T-cell (primary cell): ENCODE data around the gene GXYLT2. TPM values are rescaled to one million over a fixed set of nuclear protein-coding genes. Genes with fewer than 3 reads are reported as not detected.

ENCODE experiments used
- ATAC-seq, 4 experiments: fragments of 200-7000 bp in 3 of 4; fragments of 150-1000 bp in 1 of 4; cut with Tn5 transposase; replicated peaks in 1 of 4; 1 replicate in 3 of 4; 2 replicates in 1 of 4; pipeline ENCODE4 v1.10.0; 2021; ENCODE audit warnings: moderate library complexity in 3 of 4, mild to moderate bottlenecking in 2 of 4, moderate number of reproducible peaks in 1 of 4
- CTCF ChIA-PET, 2 donors: fragments of 300-600 bp; sonication (Branson Sonifier 250); formaldehyde crosslinking; loops; one replicate each; lab custom pipeline; 2022; ENCODE audit warnings: antibody characterized with exemption in 2 of 2; lab: Charles Lee
- POLR2A ChIA-PET, 2 donors: fragments of 300-600 bp; sonication (Branson Sonifier 250); formaldehyde crosslinking; loops; one replicate each; lab custom pipeline; 2022; ENCODE audit warnings: antibody characterized with exemption in 2 of 2; lab: Charles Lee
- DNase-seq, 35 experiments: peaks; one replicate each; pipeline versions ENCODE4 v3.0.0 to v3.0.0-alpha.2; 2013 to 2023
- H3K27ac ChIP-seq: one replicate; pipeline ENCODE4 v1.5.1; 2013; ENCODE audit warnings: low read length
- H3K27me3 ChIP-seq, 2 experiments: replicated peaks in 1 of 2; 1 replicate in 1 of 2; 2 replicates in 1 of 2; pipeline versions ENCODE4 v1.6.1 to v1.7.0; 2013; ENCODE audit warnings: low read length in 1 of 2, mixed read lengths in 1 of 2; ENCODE audit not compliant: control insufficient read depth in 2 of 2, insufficient read depth in 2 of 2; ENCODE audit errors: extremely low read depth in 1 of 2
- H3K36me3 ChIP-seq, 2 donors: 1 replicate in 1 of 2; 2 replicates in 1 of 2; pipeline versions ENCODE4 v1.6.1 to v1.7.0; 2013; ENCODE audit warnings: low read length in 1 of 2; ENCODE audit not compliant: control insufficient read depth in 2 of 2, insufficient read depth in 1 of 2; ENCODE audit errors: extremely low read depth in 1 of 2
- H3K4me1 ChIP-seq, 2 experiments: 1 replicate in 1 of 2; 2 replicates in 1 of 2; pipeline versions ENCODE4 v1.6.1 to v1.7.0; 2013; ENCODE audit warnings: low read length in 2 of 2, mixed read lengths in 1 of 2; ENCODE audit not compliant: insufficient read depth in 2 of 2, control insufficient read depth in 1 of 2; ENCODE audit errors: extremely low read depth in 1 of 2
- H3K4me3 ChIP-seq, 2 donors: 1 replicate in 1 of 2; 2 replicates in 1 of 2; pipeline versions ENCODE4 v1.5.1 to v1.7.0; 2013; ENCODE audit warnings: mild to moderate bottlenecking in 2 of 2, low read length in 1 of 2, moderate library complexity in 1 of 2; ENCODE audit not compliant: control insufficient read depth in 1 of 2; ENCODE audit errors: extremely low read depth in 1 of 2
- H3K9me3 ChIP-seq: 2 replicates; pipeline ENCODE4 v1.7.0; 2013
- H3K27ac Mint-ChIP-seq, 2 donors: one replicate each; pipeline ENCODE4 v1.8.0; 2020 to 2021; ENCODE audit warnings: mild to moderate bottlenecking in 2 of 2, mixed read lengths in 2 of 2
- H3K27me3 Mint-ChIP-seq, 2 donors: one replicate each; pipeline ENCODE4 v1.8.0; 2021 to 2022; ENCODE audit warnings: mixed read lengths in 2 of 2
- H3K36me3 Mint-ChIP-seq: one replicate; pipeline ENCODE4 v1.8.0; 2021; ENCODE audit warnings: mixed read lengths
- H3K4me1 Mint-ChIP-seq, 3 donors: one replicate each; pipeline ENCODE4 v1.8.0; 2020 to 2022; ENCODE audit warnings: mixed read lengths in 3 of 3, mild to moderate bottlenecking in 1 of 3
- H3K4me3 Mint-ChIP-seq, 3 donors: one replicate each; pipeline ENCODE4 v1.8.0; 2020 to 2022; ENCODE audit warnings: mild to moderate bottlenecking in 3 of 3, mixed read lengths in 3 of 3, moderate library complexity in 3 of 3
- H3K9me3 Mint-ChIP-seq, 3 donors: one replicate each; pipeline ENCODE4 v1.8.0; 2020 to 2022; ENCODE audit warnings: mixed read lengths in 3 of 3
- WGBS: methylation state at CpG from one replicate; pipeline ENCODE4 v1.1.5; 2013; ENCODE audit warnings: missing lambda C conversion rate; ENCODE audit not compliant: insufficient coverage; 5-methylcytosine and 5-hydroxymethylcytosine counted together
- total RNA-seq, 35 experiments: library from RNA in 6 of 35; stranded (reverse) in 6 of 35; fragments of 120-200 nt in 1 of 35; gene quantifications; one replicate each; pipeline versions ENCODE4 v1.2.1 to v1.2.4 and lab custom pipeline; 2013 to 2026

GXYLT2 gene
- total RNA-seq, 5 donors from 2014 or later (not counting 1 experiment from before 2014, with no cell fraction given): 0.09 to 0.19 TPM; not detected in 3

DNA sequence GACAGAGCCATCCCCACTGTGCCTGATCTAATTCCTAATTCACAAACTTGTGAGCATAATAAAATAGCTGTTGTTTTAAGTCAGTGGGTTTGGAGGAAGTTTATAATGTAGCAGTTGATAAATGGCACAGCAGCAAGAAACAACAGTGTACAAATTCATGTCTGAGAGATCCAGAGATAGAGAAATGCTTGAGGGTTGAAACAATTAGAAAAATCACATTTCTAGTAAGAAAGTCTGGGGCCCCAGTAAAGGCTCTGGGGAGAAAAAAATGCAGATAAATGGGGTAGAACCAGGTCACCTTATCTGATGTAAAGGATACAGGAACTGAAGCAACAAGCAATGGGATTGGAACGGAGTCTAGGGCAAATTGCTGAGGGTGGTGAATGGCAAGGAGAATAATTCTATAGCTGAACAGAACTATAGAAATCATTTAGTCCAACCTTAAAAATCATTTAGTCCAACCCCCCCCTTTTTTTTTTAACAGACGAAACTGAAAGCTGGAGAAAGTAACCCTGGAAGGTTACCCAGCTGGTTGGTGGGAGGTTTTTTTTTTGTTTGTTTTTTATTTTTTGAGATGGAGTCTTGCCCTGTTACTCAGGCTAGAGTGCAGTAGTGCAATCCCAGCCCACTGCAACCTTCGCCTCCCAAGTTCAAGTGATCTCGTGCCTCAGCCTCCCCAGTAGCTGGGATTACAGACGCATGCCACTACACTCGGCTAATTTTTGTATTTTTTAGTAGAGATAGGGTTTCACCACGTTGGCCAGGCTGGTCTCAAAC lies 25.3 kb upstream of the GXYLT2 start:
- CTCF ChIA-PET: interaction anchor here in 1 of 2 donors (0.6 kb wide), 1 partner anchor 1614 kb away, joined by 8 read pairs; no protein-coding TSS in a partner anchor
- POLR2A ChIA-PET: no interaction called here
- Mint-ChIP-seq H3K4me1 (no peaks in the 10 kb centered on the region), H3K27ac (no peak overlapping the region), H3K9me3 (no peaks in the 10 kb centered on the region), H3K4me3 (no peak overlapping the region), H3K27me3 (peaks cover 0 to 3% of the 10 kb centered on the region in 2 donors), H3K36me3 (no peaks in the 10 kb centered on the region)
- Histone ChIP-seq H3K36me3 (no peaks in the 10 kb centered on the region), H3K27ac (no peak overlapping the region), H3K4me3 (no peak overlapping the region), H3K27me3 (no peaks in the 10 kb centered on the region), H3K4me1 (no peaks in the 10 kb centered on the region), H3K9me3 (no peaks in the 10 kb centered on the region)
- ATAC-seq (no peak), DNase-seq (no peak)
- WGBS: no CpG with 5 or more reads among the region's 7 CpGs

DNA sequence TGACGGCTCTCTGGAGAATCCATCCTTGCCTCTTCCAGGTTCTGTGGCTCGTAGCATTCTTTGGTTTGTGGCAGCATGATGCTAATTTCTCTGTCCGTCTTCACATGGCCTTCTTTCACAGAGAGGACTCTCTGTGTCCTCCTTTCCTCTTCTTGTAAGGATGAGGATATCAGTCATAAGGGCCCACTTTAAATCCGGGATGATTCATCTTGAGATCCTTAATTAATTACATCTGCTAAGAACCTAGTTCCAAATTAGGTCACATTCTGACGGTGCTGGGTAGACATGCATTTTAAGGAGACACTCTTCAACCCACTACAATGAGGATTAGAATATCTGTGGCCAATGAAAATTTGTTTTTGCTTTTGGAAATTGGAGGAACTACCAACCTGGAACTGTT lies 15.7 kb upstream of the GXYLT2 start:
- H3K4me1 ChIP-seq: no peaks in the 10 kb centered on the region
- ATAC-seq: no peak
- H3K9me3 ChIP-seq: no peaks in the 10 kb centered on the region
- H3K27me3 ChIP-seq: peaks cover 0 to 4% of the 10 kb centered on the region in 2 experiments
- POLR2A ChIA-PET: interaction anchor here in 1 of 2 donors (0.5 kb wide), 1 partner anchor 149 kb away, joined by 5 read pairs; no protein-coding TSS in a partner anchor
- no peak overlapping the region for H3K27ac Mint-ChIP-seq
- H3K27me3 Mint-ChIP-seq: peaks cover 5 to 11% of the 10 kb centered on the region in 2 donors
- no peak for DNase-seq
- no peaks in the 10 kb centered on the region for H3K36me3 ChIP-seq
- no peak overlapping the region for H3K4me3 ChIP-seq
- no peaks in the 10 kb centered on the region for H3K9me3 Mint-ChIP-seq
- no peaks in the 10 kb centered on the region for H3K36me3 Mint-ChIP-seq
- WGBS: 94% methylated on average over 3 of the region's 5 CpGs
- H3K4me1 Mint-ChIP-seq: no peaks in the 10 kb centered on the region
- no peak overlapping the region for H3K4me3 Mint-ChIP-seq
- no peak overlapping the region for H3K27ac ChIP-seq
- CTCF ChIA-PET: no interaction called here

- Mint-ChIP-seq H3K4me1 (peaks cover 10 to 21% (median 12%) of the 10 kb centered on the region in 3 donors), H3K27ac (peak overlapping the region in 1 of 2 donors; percentile 1), H3K36me3 (no peaks in the 10 kb centered on the region), H3K9me3 (peaks cover 0 to 8% (median 5%) of the 10 kb centered on the region in 3 donors), H3K27me3 (peaks cover 64 to 76% of the 10 kb centered on the region in 2 donors), H3K4me3 (peak overlapping the region; percentile 65 to 81 (median 75))
- DNase-seq: no peak
- H3K27ac ChIP-seq: no peak overlapping the region
- H3K4me1 ChIP-seq: peaks cover 5 to 7% of the 10 kb centered on the region in 2 experiments
- H3K4me3 ChIP-seq: peak overlapping the region in 1 of 2 donors; percentile 65
- no peaks in the 10 kb centered on the region for H3K36me3 ChIP-seq
- no peak for ATAC-seq
- POLR2A ChIA-PET: no interaction called here
- no peaks in the 10 kb centered on the region for H3K9me3 ChIP-seq
- H3K27me3 ChIP-seq: peaks cover 0 to 24% of the 10 kb centered on the region in 2 experiments
- CTCF ChIA-PET: interaction anchor here in 1 of 2 donors (0.7 to 1.4 kb wide), 2 partner anchors 36 to 484 kb away, joined by 4 to 7 read pairs; no protein-coding TSS in a partner anchor
- 20% methylated on average over 1 of the region's 7 CpGs for WGBS
These were observed 522 bp upstream of the GXYLT2 start for GRCh38 chr3:72887343-72887704.

DNA sequence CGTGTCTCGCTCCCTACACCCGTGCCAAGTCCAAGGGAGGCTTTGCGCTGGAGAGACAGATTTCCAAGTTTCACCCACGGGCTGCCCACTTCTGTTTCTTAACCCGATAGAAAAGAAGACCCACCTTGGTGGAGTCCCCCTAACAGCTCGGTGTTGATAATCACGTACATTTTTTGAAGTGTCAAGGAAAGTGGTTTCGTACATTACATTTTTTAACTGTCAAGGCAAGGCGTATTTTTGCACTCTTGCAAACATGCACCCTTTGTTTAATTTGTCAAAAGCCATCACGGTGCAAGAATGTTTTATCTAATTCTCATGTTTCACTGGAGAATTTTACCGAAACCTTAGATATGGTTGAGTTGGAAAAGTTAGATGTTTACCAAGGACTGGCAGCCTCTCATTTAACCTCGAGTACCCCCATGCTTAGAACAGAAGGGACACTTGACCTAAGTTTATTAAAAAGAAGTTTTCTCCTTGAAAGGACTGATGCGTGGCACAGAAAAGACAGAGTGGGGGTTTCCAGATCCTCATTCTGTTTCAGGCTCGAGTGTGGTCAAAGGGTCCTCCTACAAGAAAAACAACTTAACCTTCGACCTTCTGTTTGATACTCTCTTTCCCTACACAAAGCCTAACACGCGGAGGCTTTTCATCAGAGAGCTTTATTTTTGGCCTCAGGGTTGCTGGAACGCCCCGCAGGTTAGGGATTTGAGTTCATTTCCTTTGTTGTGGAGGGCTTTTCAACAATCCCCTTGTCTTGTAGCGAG lies 882 bp downstream of the GXYLT2 start:
- peak in 1 of 35 experiments; percentile 6 for DNase-seq
- 14% methylated on average over 6 of the region's 21 CpGs for WGBS
- Mint-ChIP-seq H3K4me1 (peaks cover 12 to 21% (median 17%) of the 10 kb centered on the region in 3 donors), H3K27me3 (peaks cover 70 to 80% of the 10 kb centered on the region in 2 donors), H3K4me3 (peak overlapping the region; percentile 40 to 59 (median 57)), H3K27ac (no peak overlapping the region), H3K36me3 (no peaks in the 10 kb centered on the region), H3K9me3 (peaks cover 0 to 6% (median 4%) of the 10 kb centered on the region in 3 donors)
- Histone ChIP-seq H3K4me1 (peaks cover 5 to 7% of the 10 kb centered on the region in 2 experiments), H3K27me3 (peaks cover 0 to 24% of the 10 kb centered on the region in 2 experiments), H3K36me3 (no peaks in the 10 kb centered on the region), H3K27ac (no peak overlapping the region), H3K4me3 (peak overlapping the region in 1 of 2 donors; percentile 74), H3K9me3 (no peaks in the 10 kb centered on the region)
- ChIA-PET CTCF (no interaction called here), POLR2A (interaction anchor here in 1 of 2 donors (0.6 kb wide), 1 partner anchor 416 kb away, joined by 4 read pairs; no protein-coding TSS in a partner anchor)
- ATAC-seq: peak in 1 of 4 experiments; percentile 7

- Histone ChIP-seq H3K27ac (no peak overlapping the region), H3K9me3 (no peaks in the 10 kb centered on the region), H3K36me3 (no peaks in the 10 kb centered on the region), H3K4me1 (peaks cover 5 to 7% of the 10 kb centered on the region in 2 experiments), H3K27me3 (peaks cover 0 to 28% of the 10 kb centered on the region in 2 experiments), H3K4me3 (peak overlapping the region in 1 of 2 donors; percentile 74)
- Mint-ChIP-seq H3K9me3 (peaks cover 0 to 6% (median 0%) of the 10 kb centered on the region in 3 donors), H3K4me1 (peaks cover 12 to 21% (median 17%) of the 10 kb centered on the region in 3 donors), H3K36me3 (no peaks in the 10 kb centered on the region), H3K27me3 (peaks cover 63 to 81% of the 10 kb centered on the region in 2 donors), H3K4me3 (peak overlapping the region; percentile 3 to 59 (median 14)), H3K27ac (peak overlapping the region in 1 of 2 donors; percentile 37)
- ChIA-PET CTCF (interaction anchor here in 1 of 2 donors (0.5 to 0.7 kb wide), 2 partner anchors 20 to 223 kb away, joined by 5 read pairs; no protein-coding TSS in a partner anchor), POLR2A (no interaction called here)
- DNase-seq (no peak), ATAC-seq (no peak)
- WGBS: no CpG with 5 or more reads among the region's 13 CpGs
These were observed 1.7 kb downstream of the GXYLT2 start for GRCh38 chr3:72889310-72890165.
